Muscle of back (tissue), 11 donors: Measurements from ENCODE around the gene SSBP2. TPM values are rescaled to one million over a fixed set of nuclear protein-coding genes. Genes with fewer than 3 reads are reported as not detected.
"Not testable (repeated sequence)": the region's sequence is repeated elsewhere in the genome, so short reads cannot be mapped to it uniquely, and the experiment has no call there.

Source experiments
- DNase-seq, 3 donors: peaks; one replicate each; pipeline versions ENCODE4 v3.0.0 to v3.0.0-alpha.2; 2013
- polyA plus RNA-seq, 10 donors: library from polyadenylated mRNA; unstranded; fragments of 120-200 nt; gene quantifications; one replicate each; pipeline ENCODE4 v1.2.1, GENCODE V29; 2013; ENCODE audit not compliant: insufficient read length in 10 of 10

SSBP2 gene
- polyA plus RNA-seq, 10 donors, result 50.0 to 76.8 (median 60.9) TPM

DNA sequence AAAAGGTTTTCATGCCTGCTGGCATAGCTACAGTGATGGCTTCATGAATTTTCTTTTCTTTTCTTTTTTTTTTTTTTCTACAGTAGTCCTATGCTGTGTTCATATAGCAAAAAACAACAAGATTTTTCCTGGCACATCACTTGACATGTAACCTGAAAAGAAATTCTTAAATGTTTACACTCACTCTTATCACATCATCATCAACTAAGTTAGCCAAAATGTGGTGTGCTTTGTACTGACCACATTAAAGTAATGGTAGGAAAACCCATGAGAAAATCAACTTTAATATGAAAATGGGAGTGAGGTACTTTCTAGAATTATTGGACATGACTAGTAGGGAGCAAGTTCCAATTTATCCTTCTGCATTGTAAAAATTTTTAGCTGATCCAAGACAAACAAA is 146.7 kb downstream of the SSBP2 start:
- peak in 1 of 3 donors; percentile 6 for DNase-seq

DNA sequence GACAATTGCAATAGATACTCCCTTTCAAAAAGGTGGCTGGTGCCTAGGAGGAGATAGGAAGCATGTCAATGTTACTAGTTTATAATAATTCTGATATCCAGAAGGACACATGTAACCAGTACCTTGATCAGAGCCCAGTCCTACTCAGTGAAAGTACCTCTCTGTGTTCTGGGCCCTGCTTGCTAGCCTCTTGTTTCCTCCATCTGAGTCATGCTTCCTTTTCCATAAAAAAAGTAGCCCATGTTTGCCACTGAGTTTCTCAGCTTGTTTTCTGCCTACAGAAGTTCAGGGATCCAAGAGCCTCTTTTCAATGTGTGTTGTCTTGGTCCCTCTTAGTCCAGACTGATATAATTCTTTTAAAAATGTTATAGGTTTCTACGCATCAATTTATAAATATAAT is 149.0 kb downstream of the SSBP2 start:
- DNase-seq, result no peak

DNA sequence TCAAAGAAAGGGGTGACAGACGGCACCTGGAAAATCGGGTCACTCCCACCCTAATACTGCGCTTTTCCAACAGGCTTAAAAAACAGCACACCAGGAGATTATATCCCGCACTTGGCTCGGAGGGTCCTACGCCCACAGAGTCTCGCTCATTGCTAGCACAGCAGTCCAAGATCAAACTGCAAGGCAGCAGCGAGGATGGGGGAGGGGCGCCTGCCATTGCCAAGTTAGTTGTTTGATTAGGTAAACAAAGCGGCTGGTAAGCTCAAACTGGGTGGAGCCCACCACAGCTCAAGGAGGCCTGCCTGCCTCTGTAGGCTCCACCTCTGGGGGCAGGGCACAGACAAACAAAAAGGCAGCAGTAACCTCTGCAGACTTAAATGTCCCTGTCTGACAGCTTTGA is 158.8 kb downstream of the SSBP2 start:
- not testable (repeated sequence) for DNase-seq

GRCh38 chr5:81590498-81591384 is 160.2 kb downstream of the SSBP2 start:
- DNase-seq, result no peak

DNA sequence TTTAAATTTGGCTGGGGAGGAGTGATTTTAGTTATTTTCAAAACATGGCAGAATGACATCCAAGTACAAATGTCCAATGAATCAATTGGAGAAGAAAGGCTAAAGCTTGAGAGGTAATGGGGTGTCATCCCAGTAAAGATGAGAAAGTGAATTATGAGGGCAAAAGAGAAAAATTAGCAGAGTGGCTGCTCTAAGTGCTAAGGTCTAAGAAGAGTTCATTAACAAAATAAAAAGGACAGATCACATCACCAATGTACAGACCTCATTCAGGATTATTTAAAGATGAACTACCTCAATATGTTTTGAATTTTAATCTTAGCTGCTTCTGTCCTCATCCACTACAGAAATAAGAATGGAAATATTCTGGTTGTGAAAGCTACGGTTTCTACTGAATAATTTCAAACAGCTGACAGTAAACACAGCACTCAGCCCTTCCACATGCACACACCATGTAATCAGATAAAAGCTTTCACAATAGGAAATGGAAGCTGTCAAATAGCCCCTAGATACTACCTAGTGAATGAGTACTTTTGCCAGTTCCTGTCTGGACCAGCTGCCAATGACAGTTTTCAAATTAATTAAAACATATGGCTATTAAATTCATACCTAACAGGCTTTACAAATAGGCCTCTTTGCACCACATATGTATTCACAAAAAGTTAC is 171.5 kb downstream of the SSBP2 start:
- no peak for DNase-seq

- DNase-seq, result no peak
These were observed 173.8 kb downstream of the SSBP2 start for GRCh38 chr5:81577091-81577490.

DNA sequence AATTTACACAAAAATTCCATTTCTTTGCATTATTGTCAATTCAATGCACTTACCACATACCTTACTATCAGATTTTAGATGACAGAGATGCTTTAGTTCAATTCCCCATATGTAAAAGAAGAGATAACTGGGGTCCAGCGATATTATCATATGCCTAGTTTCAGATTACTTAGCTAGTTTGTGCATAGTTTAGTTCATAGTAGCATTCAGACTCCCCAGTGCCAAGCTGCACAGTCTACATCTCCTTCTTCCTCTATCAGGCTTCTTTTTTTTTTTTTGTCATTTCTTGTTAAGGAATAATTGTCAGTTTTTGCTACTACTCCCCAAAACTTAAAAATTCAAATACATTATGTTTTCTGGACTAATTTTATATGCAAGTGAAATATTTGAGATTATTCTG is 175.0 kb downstream of the SSBP2 start:
- DNase-seq, result no peak

GRCh38 chr5:81572201-81572600 is 178.7 kb downstream of the SSBP2 start:
- DNase-seq, result peak; percentile 41 to 77 (median 44)

GRCh38 chr5:81558188-81558587 is 192.7 kb downstream of the SSBP2 start:
- DNase-seq, result no peak

- no peak for DNase-seq
These were observed 194.1 kb downstream of the SSBP2 start for GRCh38 chr5:81556809-81557208.

GRCh38 chr5:81555865-81556264 is 195.0 kb downstream of the SSBP2 start:
- DNase-seq, result no peak

GRCh38 chr5:81554647-81555046 is 196.2 kb downstream of the SSBP2 start:
- DNase-seq, result no peak

DNA sequence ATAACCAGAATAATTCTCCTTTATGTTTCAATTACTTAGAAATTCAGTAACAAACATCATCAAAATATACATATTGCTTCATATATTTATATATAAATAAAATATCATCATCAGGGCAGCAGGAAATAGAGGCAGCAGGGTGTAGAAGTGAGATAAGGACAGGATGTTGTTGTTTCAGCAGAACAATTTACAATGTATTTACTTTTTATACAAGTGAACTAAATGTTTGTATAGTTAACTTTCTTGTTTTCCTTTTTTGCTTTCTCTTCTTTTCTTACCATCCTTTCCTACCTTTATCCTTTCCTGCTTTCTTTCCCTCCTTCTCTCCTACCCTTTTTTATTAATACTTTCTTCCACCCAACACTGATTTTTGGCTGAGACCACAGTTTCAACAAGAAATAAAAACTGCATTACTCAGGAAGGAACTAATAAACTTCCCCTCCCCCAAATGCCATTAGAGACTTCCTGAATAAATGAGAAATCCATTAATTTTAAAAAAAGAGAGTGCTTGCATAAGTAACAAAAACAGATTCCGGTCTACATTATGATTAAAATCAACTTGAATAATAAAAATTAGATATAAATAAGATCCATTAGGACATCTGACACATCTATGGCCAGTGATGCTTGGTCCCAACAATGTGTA is 197.2 kb downstream of the SSBP2 start:
- DNase-seq, result no peak

GRCh38 chr5:81552852-81553566 is 197.9 kb downstream of the SSBP2 start:
- DNase-seq, result no peak

GRCh38 chr5:81549123-81549522 is 201.8 kb downstream of the SSBP2 start:
- DNase-seq, result no peak

GRCh38 chr5:81547001-81547400 is 203.9 kb downstream of the SSBP2 start:
- no peak for DNase-seq

GRCh38 chr5:81545911-81546310 is 205.0 kb downstream of the SSBP2 start:
- no peak for DNase-seq

- DNase-seq, result no peak
These were observed 206.4 kb downstream of the SSBP2 start for GRCh38 chr5:81544351-81545018.

DNA sequence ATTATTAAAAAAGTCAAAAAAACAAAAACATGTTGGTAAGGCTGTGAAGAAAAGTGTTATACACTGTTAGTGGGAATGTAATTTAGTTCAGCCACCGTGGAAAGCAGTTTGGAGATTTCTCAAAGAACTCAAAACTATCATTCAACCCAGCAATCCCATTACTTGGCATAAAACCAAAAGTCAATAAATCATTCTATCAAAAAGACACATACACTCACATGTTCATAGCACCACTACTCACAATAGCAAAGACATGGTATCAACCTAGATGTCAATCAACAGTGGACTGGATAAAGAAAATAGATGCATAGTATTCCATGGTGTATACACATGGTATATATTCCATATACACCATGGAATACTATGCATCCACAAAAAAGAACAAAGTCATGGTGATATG is 208.7 kb downstream of the SSBP2 start:
- DNase-seq, result no peak

DNA sequence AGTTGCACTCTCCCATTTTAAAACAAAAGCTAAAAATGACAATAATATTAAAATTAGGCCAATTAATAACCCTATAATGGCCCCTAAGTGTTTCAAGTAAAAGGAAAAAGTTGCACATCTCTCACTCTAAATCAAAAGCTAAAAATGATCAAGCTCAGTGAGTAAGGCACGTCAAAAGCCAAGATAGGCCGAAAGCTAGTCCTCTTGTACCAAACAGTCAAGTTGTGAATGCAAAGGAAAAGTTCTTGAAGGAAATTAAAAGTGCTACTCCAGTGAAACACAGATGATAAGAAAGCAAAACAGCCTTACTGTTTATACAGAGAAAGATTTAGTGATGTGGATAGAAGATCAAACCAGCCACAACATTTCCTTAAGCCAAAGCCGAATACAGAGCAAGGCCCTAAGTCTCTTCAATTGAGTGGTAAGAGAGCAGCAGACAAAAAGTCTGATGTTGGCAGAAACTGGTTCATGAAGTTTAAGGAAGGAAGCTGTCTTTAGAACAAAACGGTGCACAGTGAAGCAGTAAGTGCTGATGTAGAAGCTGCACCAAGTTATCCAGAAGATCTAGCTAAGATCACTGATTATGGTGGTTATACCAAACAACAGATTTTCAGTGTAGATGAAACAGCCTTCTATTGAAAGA is 212.9 kb downstream of the SSBP2 start:
- no peak for DNase-seq

DNA sequence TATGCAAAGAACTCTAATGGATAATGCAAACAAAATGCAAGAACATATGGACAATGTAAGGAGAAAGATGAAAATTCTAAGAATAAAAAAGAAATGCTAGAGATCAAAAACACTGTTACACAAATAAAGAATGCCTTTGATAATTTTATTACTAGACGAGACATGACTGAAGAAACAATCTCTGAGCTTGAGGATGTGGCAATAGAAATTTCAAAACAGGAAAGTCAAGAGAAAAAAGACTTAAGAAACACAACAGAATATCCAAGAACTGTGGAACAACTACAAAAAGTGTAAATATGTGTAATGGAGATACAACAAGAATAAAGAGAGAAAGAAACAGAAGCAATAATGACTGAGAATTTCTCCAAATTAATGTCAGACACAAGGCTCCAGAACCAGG is 216.5 kb downstream of the SSBP2 start:
- DNase-seq, result no peak
